Keratinocyte (primary cell): ENCODE data around the gene DACT1. TPM values are rescaled to one million over a fixed set of nuclear protein-coding genes. Genes with fewer than 3 reads are reported as not detected.

ENCODE experiments used
- DNase-seq: peaks from one replicate; pipeline ENCODE4 v3.0.0-alpha.2; 2011; ENCODE audit warnings: low read depth, missing footprints, low spot score
- FAIRE-seq: peaks from 2 replicates; lab custom pipeline; 2011; peaks lifted over from hg19 to GRCh38; lab: Jason Lieb, UNC
- H2AFZ ChIP-seq: 2 replicates; pipeline ENCODE4 v1.6.0; 2012; ENCODE audit warnings: low read length, control low read depth, inconsistent platforms; ENCODE audit not compliant: control insufficient read depth
- H3K27ac ChIP-seq: 2 replicates; pipeline ENCODE4 v1.5.1; 2011; ENCODE audit warnings: low read length; ENCODE audit not compliant: control insufficient read depth, insufficient read depth
- H3K27me3 ChIP-seq: 3 replicates; pipeline ENCODE4 v1.6.0; 2011; ENCODE audit warnings: low read length; ENCODE audit not compliant: control insufficient read depth, insufficient read depth; ENCODE audit errors: extremely low read depth
- H3K36me3 ChIP-seq, 2 experiments: 2 replicates in 1 of 2; 3 replicates in 1 of 2; pipeline ENCODE4 v1.5.1; 2011; ENCODE audit warnings: low read length in 2 of 2, mild to moderate bottlenecking in 1 of 2; ENCODE audit not compliant: control insufficient read depth in 2 of 2, insufficient read depth in 2 of 2; ENCODE audit errors: extremely low read depth in 1 of 2
- H3K4me1 ChIP-seq: 3 replicates; pipeline ENCODE4 v1.5.1; 2011; ENCODE audit warnings: low read length; ENCODE audit not compliant: control insufficient read depth, insufficient read depth; ENCODE audit errors: extremely low read depth
- H3K4me2 ChIP-seq: 3 replicates; pipeline ENCODE4 v1.6.0; 2011; ENCODE audit warnings: low read depth, low read length; ENCODE audit not compliant: control insufficient read depth, insufficient read depth; ENCODE audit errors: extremely low read depth
- H3K4me3 ChIP-seq, 3 experiments: fragments of 200-600 bp in 1 of 3; sonication (generic) in 1 of 3; 2 replicates in 2 of 3; 3 replicates in 1 of 3; pipeline ENCODE4 v1.5.1; 2011 to 2016; ENCODE audit warnings: low read length in 3 of 3, mild to moderate bottlenecking in 3 of 3, control low read depth in 2 of 3, inconsistent platforms in 1 of 3, low read depth in 1 of 3, mixed read lengths in 1 of 3, mixed run types in 1 of 3, moderate library complexity in 1 of 3; ENCODE audit not compliant: control insufficient read depth in 2 of 3, insufficient read depth in 2 of 3; ENCODE audit errors: extremely low read depth in 1 of 3
- H3K79me2 ChIP-seq: 2 replicates; pipeline ENCODE4 v1.6.0; 2012; ENCODE audit warnings: low read length; ENCODE audit not compliant: control insufficient read depth, insufficient read depth
- H3K9ac ChIP-seq: 3 replicates; pipeline ENCODE4 v1.6.0; 2011; ENCODE audit warnings: low read length; ENCODE audit not compliant: control insufficient read depth, insufficient read depth; ENCODE audit errors: extremely low read depth
- H3K9me1 ChIP-seq: 3 replicates; pipeline ENCODE4 v1.6.0; 2011; ENCODE audit warnings: low read length; ENCODE audit not compliant: control insufficient read depth, insufficient read depth; ENCODE audit errors: extremely low read depth
- H3K9me3 ChIP-seq: 2 replicates; pipeline ENCODE4 v1.5.1; 2012; ENCODE audit warnings: low read depth, low read length; ENCODE audit not compliant: control insufficient read depth
- H4K20me1 ChIP-seq: 3 replicates; pipeline ENCODE4 v1.6.0; 2011; ENCODE audit warnings: low read length; ENCODE audit not compliant: control insufficient read depth, insufficient read depth; ENCODE audit errors: extremely low read depth
- CTCF ChIP-seq, 3 experiments: IDR thresholded peaks in 1 of 3; conservative IDR thresholded peaks in 1 of 3; optimal IDR thresholded peaks in 1 of 3; 2 replicates in 2 of 3; 3 replicates in 1 of 3; pipeline versions ENCODE3 to v1.5.1; 2011; ENCODE audit warnings: low read length in 3 of 3, mild to moderate bottlenecking in 3 of 3, moderate library complexity in 2 of 3, control low read depth in 1 of 3, inconsistent platforms in 1 of 3; ENCODE audit not compliant: insufficient read depth in 2 of 3; ENCODE audit errors: extremely low read depth in 1 of 3
- EZH2 ChIP-seq: IDR thresholded peaks from one replicate; pipeline ENCODE4 v1.6.1; 2012; ENCODE audit warnings: inconsistent platforms, mild to moderate bottlenecking, low read length, moderate library complexity
- dilution Hi-C: fragments of 300-500 bp; cut with MboI; formaldehyde crosslinking; loops from one replicate; pipeline ENCODE4 v1.7.0; 2020; ENCODE audit warnings: low sequenced_read_pairs; ENCODE audit not compliant: extremely low pct_ligation_motif_present
- polyA plus RNA-seq, 5 experiments: library from polyadenylated mRNA; depleted of rRNA in 3 of 5; stranded (reverse) in 3 of 5; stranded (forward) in 1 of 5; unstranded in 1 of 5; fragments of >200 nt; gene quantifications; 1 replicate in 1 of 5; 2 replicates in 3 of 5; 3 replicates in 1 of 5; pipeline versions ENCODE4 v1.2.1 to v1.2.3, GENCODE V29; 2011 to 2012; ENCODE audit warnings: missing spikeins in 2 of 5, low read depth in 1 of 5, low replicate concordance in 1 of 5

Gene DACT1
- polyA plus RNA-seq, 1 donor (not counting 4 experiments of a cell fraction or from before 2014, with no cell fraction given): 0.10 TPM

- Histone ChIP-seq H4K20me1 (no peaks in the 10 kb centered on the region), H3K9me1 (no peaks in the 10 kb centered on the region), H3K9me3 (no peaks in the 10 kb centered on the region), H3K9ac (no peak overlapping the region), H3K79me2 (no peaks in the 10 kb centered on the region), H3K4me1 (no peaks in the 10 kb centered on the region), H2AFZ (no peak overlapping the region), H3K4me3 (no peak overlapping the region), H3K27ac (no peak overlapping the region), H3K36me3 (no peaks in the 10 kb centered on the region), H3K27me3 (no peaks in the 10 kb centered on the region), H3K4me2 (no peak overlapping the region)
- TF ChIP-seq CTCF (optimal IDR thresholded peaks at IDR 0.05 in 1 of 3, IDR thresholded peaks at IDR 0.05 in 1 of 3, conservative IDR thresholded peaks at IDR 0.05 in 1 of 3; ENCODE audit: extremely low read depth in 1 of 3, insufficient read depth in 2 of 3, low read length in 3 of 3): no peak
- no peak for TF ChIP-seq EZH2
- dilution Hi-C loops: no loop called here
- DNase-seq (no peak), FAIRE-seq (no peak)
These were observed 39.5 kb upstream of the DACT1 start for GRCh38 chr14:58598028-58598803.

- no peaks in the 10 kb centered on the region for H3K79me2 ChIP-seq
- no peaks in the 10 kb centered on the region for H3K27me3 ChIP-seq
- FAIRE-seq: no peak
- no peak for DNase-seq
- H3K4me2 ChIP-seq: no peak overlapping the region
- no peak overlapping the region for H2AFZ ChIP-seq
- H4K20me1 ChIP-seq: no peaks in the 10 kb centered on the region
- H3K27ac ChIP-seq: no peak overlapping the region
- no peaks in the 10 kb centered on the region for H3K4me1 ChIP-seq
- no peaks in the 10 kb centered on the region for H3K9me3 ChIP-seq
- TF ChIP-seq CTCF (optimal IDR thresholded peaks at IDR 0.05 in 1 of 3, IDR thresholded peaks at IDR 0.05 in 1 of 3, conservative IDR thresholded peaks at IDR 0.05 in 1 of 3; ENCODE audit: extremely low read depth in 1 of 3, insufficient read depth in 2 of 3, low read length in 3 of 3) (no peak), EZH2 (no peak)
- H3K4me3 ChIP-seq: no peak overlapping the region
- H3K9ac ChIP-seq: no peak overlapping the region
- dilution Hi-C loops: no loop called here
- no peaks in the 10 kb centered on the region for H3K36me3 ChIP-seq
- no peaks in the 10 kb centered on the region for H3K9me1 ChIP-seq
These were observed 38.8 kb upstream of the DACT1 start for GRCh38 chr14:58598804-58599525.
